NCI-H460 (cell line): Measurements from ENCODE around the gene ABCG4. TPM values are rescaled to one million over a fixed set of nuclear protein-coding genes. Genes with fewer than 3 reads are reported as not detected.
"Not testable (repeated sequence)": the region's sequence is repeated elsewhere in the genome, so short reads cannot be mapped to it uniquely, and the experiment has no call there.

Experiments used
- DNase-seq: peaks from one replicate; pipeline ENCODE4 v3.0.0-alpha.2; 2016; ENCODE audit warnings: low read depth; ENCODE audit errors: extremely low read depth
- polyA plus RNA-seq: library from polyadenylated mRNA; depleted of rRNA; stranded (reverse); fragments of >200 nt; gene quantifications from 2 replicates; pipeline ENCODE4 v1.2.3, GENCODE V29; 2014; cell fraction: nucleus; rRNA removed
- total RNA-seq: library from RNA; depleted of rRNA; stranded (reverse); fragments of >200 nt; shearing (Covaris generic); gene quantifications from 2 replicates; pipeline ENCODE4 v1.2.3, GENCODE V29; 2014; rRNA removed

ABCG4 gene
- total RNA-seq = not detected in 2 replicates
- 0.04 and 0.91 TPM in 2 replicates for polyA plus RNA-seq

- no peak for DNase-seq
Observed at GRCh38 chr11:119149018-119149785, at the start of gene ABCG4. ABCG4 (plus strand) TSS chr11:119149052; CDS start chr11:119149966, 914 bp downstream.

DNA sequence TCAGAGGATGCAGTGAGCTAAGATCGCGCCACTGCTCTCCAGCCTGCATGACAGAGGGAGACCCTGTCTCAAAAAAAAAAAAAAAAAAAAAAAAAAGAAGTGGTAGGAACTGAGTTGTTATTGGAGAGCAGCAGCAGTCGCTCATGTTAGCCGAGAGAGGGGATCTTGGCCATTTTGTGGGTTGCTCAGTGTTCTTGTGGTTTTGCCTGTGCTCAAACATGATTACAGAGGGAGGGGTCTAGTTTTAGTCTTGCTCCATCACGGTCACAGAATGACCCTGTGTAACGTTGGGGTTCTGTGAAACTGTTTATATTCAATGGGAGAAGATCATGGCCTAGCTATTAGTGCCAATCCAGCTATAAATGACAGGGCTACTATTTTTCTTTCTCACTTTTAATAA, 49.1 kb upstream of the ABCG4 start:
- no peak for DNase-seq

- DNase-seq = peak; percentile 46
Observed at GRCh38 chr11:119100246-119100970, 48.4 kb upstream of the ABCG4 start.

- DNase-seq = no peak
Observed at GRCh38 chr11:119100994-119101758, 47.7 kb upstream of the ABCG4 start.

- DNase-seq = peak; percentile 96
Observed at GRCh38 chr11:119101759-119102423, 47.0 kb upstream of the ABCG4 start, which contains the start of gene DPAGT1. DPAGT1 (minus strand) TSS chr11:119101853; CDS start chr11:119101655, 198 bp downstream.

DNA sequence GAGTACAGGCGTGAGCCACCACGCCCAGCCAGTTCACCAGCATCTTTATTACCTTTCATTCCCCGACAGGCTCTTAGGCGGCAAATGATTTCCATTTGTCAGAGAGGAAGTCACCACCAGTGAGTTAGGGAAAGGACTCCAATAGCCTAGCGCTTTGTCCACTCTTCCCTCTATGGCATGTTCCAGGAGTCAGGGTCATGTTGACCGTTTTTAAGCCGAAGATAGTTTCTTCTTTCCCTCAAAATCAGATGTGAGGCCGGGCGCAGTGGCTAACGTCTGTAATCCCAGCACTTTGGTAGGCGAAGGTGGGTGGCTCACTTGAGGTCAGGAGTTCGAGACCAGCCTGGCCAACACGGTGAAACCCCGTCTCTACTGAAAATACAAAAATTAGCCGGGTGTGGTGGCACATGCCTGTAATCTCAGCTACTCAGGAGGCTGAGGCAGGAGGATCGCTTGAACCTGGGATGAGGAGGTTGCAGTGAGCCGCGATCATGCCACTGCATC, 45.6 kb upstream of the ABCG4 start:
- not testable (repeated sequence) for DNase-seq

- DNase-seq = no peak
Observed at GRCh38 chr11:119103793-119104192, 45.1 kb upstream of the ABCG4 start.

GRCh38 chr11:119106564-119107537, 42.0 kb upstream of the ABCG4 start, which contains the start of gene C2CD2L:
C2CD2L (plus strand) TSS chr11:119107344; CDS start chr11:119107742, 398 bp downstream.
- DNase-seq = peak; percentile 77

DNA sequence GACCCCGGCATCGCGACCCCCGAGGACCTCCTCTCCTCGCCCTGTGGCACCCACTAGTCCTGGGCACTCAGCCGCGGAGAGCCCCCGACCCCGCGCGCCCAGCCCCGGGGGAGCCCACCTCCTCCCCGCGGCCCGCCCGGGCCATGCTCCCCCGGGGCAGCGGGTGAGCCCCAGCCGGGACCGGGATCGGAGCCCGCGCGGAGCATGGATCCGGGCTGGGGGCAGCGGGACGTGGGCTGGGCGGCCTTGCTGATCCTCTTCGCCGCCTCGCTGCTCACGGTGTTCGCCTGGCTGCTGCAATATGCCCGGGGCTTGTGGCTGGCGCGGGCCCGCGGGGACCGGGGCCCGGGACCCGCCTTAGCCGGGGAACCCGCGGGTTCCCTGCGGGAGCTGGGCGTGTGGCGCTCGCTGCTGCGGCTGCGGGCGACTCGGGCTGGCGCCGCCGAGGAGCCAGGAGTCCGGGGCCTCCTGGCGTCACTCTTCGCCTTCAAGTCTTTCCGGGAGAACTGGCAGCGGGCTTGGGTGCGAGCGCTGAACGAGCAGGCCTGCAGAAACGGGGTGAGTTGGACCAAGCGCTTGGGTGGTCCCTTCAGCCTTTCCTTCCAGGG, 41.2 kb upstream of the ABCG4 start:
- DNase-seq = no peak

DNA sequence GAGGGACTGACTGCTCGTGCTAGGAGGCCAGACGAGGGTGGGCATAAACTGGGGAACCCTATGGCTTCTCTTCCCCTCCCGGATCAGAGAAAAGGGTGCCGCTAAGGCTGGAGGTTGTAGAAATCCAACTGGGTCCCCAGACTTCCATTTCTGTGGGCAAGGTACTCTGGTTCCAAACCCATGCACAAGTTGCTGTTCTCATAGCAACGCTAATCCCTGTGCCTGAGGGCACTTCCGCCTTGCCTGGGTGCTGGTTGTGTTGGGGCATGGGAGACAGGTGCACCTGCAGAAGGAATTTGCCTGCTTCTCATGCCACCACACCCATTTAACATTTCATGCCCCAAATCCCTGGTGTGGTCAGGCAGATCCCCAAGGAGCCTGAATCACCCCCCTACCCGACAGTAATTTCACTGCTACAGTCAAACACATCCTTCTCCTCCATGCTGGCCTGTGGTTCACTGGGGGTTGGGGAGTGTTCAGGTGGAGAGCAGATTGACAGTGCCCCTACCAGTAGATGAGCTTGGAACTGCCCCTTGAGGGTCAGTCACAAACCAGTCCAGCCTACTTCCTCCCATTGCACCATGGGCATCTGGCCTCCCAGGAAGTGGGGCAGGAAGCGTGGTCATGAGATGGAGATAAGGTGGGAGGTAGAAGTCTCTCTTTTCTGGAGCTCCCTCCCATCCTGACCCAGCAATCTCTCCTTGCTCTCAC, 40.6 kb upstream of the ABCG4 start:
- no peak for DNase-seq

- no peak for DNase-seq
Observed at GRCh38 chr11:119108857-119109221, 40.0 kb upstream of the ABCG4 start.

- DNase-seq = no peak
Observed at GRCh38 chr11:119109843-119110242, 39.0 kb upstream of the ABCG4 start.

DNA sequence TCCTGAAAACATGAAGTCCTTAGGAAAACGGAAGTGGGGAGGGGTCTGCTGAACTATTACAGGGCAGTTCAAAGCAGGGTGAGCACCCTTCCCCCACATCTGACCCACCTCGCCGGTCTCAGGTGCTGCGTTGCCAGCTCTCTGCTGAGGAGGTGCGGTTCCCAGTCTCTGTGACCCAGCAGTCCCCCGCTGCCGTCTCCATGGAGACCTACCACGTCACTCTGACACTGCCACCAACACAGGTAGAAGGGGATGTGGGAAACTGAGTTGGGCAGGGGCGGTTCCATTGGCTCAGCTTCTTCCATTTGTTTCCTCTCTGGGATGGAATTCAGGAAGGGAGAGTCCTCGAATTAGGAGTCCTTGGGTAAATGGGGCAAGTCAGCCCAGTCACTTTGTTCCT, 38.4 kb upstream of the ABCG4 start:
- DNase-seq = no peak

GRCh38 chr11:119111361-119111925, 37.4 kb upstream of the ABCG4 start:
- DNase-seq = no peak

- no peak for DNase-seq
Observed at GRCh38 chr11:119112314-119113020, 36.4 kb upstream of the ABCG4 start.

DNA sequence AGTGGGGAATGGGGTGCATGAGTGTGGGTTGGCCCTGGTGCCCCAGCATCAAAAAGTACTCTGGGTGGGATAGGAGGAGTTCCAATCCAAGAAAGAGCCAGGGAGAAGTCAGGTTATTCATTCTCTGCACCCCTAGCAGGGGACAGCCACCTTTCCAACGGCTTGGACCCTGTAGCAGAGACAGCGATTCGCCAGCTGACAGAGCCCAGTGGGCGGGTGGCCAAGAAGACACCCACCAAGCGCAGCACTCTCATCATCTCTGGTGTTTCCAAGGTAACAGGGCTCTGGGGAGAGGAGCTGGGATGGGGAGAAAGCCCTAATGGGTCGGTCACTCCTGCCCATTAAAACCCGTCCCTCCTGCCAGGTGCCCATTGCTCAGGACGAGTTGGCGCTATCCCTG, 35.1 kb upstream of the ABCG4 start:
- DNase-seq = no peak

GRCh38 chr11:119114351-119114750, 34.5 kb upstream of the ABCG4 start:
- DNase-seq = no peak
